NOMO-1 treated with dmso at 0.1 percent for 144 hours (cell line): ENCODE measurements around the gene TOR1AIP2.
"Not testable (repeated sequence)": the region's sequence is repeated elsewhere in the genome, so short reads cannot be mapped to it uniquely, and the experiment has no call there.

ENCODE experiments used
- DNase-seq: peaks from one replicate; lab custom pipeline; 2025; ENCODE audit not compliant: unreplicated experiment; lab: John Stamatoyannopoulos, UW

Gene TOR1AIP2

GRCh38 chr1:179808503-179808902, 69.1 kb downstream of the TOR1AIP2 start:
- DNase-seq, result no peak

- no peak for DNase-seq
Measured at GRCh38 chr1:179807691-179808485, 69.7 kb downstream of the TOR1AIP2 start.

- DNase-seq, result no peak
Measured at GRCh38 chr1:179807291-179807690, 70.3 kb downstream of the TOR1AIP2 start.

DNA sequence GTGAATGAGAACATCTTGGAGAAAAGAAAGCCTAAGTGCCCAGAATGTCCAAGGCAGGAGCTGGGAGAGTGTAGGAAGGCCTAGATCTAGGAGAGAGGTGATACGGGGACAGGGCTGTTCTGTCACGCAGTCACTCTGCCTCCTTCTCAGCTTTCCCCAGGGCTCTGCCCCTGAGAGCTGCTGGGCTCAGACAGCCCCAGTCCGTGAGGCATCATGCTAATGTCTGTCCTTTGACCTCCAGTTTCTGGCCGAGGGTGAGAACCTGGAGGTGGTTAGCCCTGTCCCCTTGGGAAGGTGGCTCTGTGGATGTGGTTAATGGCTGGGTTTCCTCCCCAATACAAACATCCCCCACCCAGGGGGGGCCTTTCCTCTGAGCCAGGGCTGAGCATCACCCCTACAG, 71.3 kb downstream of the TOR1AIP2 start:
- no peak for DNase-seq

- DNase-seq, result no peak
Measured at GRCh38 chr1:179805291-179806195, 72.1 kb downstream of the TOR1AIP2 start.

DNA sequence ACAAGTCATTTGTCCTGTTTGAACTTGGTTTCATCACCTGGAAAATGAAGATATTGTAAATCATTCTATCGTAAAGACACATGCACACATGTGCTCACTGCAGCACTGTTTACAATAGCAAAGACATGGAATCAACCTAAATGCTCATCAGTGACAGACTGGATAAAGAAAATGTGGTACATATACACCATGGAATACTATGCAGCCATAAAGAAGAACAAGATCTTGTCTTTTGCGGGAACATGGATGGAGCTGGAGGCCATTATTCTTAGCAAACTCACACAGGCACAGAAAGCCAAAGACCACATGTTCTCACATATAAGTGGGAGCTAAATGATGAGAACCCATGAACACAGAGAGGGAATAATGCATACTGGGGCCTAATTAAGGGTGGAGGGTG, 73.2 kb downstream of the TOR1AIP2 start:
- DNase-seq, result not testable (repeated sequence)

- no peak for DNase-seq
Measured at GRCh38 chr1:179803918-179804317, 73.7 kb downstream of the TOR1AIP2 start.

- no peak for DNase-seq
Measured at GRCh38 chr1:179803104-179803503, 74.5 kb downstream of the TOR1AIP2 start.

DNA sequence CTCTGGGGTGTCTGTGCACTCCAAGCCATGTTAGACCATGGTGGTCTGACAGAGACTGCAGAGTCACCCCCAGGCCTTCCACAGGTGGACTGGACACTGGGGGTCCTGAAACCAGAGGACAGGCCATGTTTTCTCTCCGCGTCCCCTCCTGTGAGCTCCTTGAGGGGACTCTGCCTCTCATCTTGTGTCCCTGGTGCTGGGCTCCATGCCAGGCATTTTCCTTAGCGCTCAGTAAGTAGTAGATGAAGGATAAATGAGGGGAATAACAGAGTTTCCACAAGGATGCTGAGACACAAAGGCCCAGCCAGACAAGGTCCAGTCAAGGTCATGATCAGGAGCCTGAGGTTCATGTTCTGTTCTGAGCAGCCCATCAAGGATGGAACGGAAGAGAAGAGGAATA, 77.1 kb downstream of the TOR1AIP2 start:
- no peak for DNase-seq

- no peak for DNase-seq
Measured at GRCh38 chr1:179798864-179799516, 78.6 kb downstream of the TOR1AIP2 start.

DNA sequence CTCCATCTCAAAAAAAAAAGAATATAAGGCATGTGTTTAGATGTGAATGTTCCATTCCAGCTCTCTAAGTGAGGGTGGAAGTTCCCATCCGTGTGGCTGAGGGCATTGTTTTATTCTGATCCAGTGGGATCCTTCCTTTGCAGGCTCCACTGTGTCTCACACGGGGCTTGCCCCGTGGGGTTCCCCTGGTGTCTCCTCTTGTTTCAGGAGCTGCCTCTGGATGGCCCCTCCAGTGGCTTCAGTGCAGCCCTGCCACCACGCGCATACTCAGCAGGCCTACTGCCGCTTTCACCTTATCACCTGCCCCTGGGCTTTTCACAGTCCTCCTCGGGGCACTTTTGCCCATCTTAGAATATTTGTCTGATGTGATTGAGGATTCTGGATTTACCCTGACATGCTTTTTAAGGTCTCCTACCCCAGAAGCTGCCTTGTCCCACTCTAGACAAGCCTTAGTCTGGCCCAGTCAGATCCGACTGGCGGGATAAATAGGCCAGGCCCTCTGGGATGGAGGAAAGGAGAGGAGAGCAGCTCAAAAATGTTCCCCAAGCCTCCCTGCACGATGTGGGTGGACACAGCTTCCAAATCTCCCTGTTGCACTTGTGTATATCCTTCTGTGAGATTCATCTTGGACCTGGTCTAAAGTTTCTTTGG, 79.3 kb downstream of the TOR1AIP2 start:
- no peak for DNase-seq

GRCh38 chr1:179794669-179795068, 82.9 kb downstream of the TOR1AIP2 start:
- no peak for DNase-seq

DNA sequence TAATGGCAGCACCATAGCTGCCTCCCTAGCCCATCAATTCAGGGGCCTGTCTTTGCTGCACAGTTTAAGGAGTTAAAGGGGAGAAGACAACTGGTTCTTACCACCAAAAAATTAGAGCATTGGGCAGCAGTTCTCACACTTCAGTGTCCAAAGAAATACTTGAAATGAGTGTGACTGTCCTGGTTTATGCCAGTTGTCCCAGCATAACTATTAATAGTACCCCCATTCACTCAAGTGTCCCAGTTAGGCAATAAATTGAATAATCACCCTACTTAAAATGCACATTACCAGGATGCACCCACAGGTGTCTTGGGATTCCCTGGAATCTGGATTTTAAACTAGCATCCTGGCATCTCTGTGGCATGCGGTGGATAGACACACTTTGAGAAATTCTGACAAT, 83.5 kb downstream of the TOR1AIP2 start:
- no peak for DNase-seq

DNA sequence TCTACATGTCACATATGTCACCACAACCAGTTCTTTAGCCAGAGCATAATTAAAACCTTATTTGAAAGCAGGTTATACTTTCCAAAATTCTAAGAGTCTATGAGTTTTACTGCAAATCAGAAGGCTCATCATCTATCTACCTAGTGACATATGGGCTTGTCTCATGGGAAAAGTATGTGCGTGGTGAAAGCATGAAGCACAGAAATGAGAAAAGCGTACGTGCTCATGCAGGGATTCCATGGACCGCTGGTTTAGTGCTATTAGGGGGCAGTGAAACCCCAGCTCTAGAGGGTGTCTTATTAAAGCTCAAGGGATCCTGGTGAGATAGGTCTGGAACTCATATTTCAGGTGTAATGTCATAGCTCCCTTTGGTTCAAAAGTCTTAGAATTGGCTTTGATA, 84.3 kb downstream of the TOR1AIP2 start:
- DNase-seq, result no peak
